ENCODE results near the gene EFNA3.
A peak's percentile ranks its signal among the peaks of the same experiment; 100 is the strongest.

The EFNA3 gene

GRCh38 chr1:155083865-155084721, 5.5 kb downstream of the EFNA3 start:
- no peak for TF ChIP-seq CTCF (IDR thresholded peaks at IDR 0.05; ENCODE audit: borderline replicate concordance, insufficient read depth, low read depth, low read length)
- H3K4me3 ChIP-seq (ENCODE audit: low read depth, low read length): peak overlapping the region; percentile 88

- peak overlapping the region; percentile 88 for H3K4me3 ChIP-seq (ENCODE audit: low read depth, low read length)
- peak; percentile 88 for TF ChIP-seq CTCF (IDR thresholded peaks at IDR 0.05; ENCODE audit: borderline replicate concordance, insufficient read depth, low read depth, low read length)
Measured at GRCh38 chr1:155084722-155085503, 6.3 kb downstream of the EFNA3 start.

GRCh38 chr1:155085504-155086127, 7.0 kb downstream of the EFNA3 start:
- TF ChIP-seq CTCF (IDR thresholded peaks at IDR 0.05; ENCODE audit: borderline replicate concordance, insufficient read depth, low read depth, low read length): no peak
- peak overlapping the region; percentile 88 for H3K4me3 ChIP-seq (ENCODE audit: low read depth, low read length)

- peak; percentile 100 for TF ChIP-seq CTCF (IDR thresholded peaks at IDR 0.05; ENCODE audit: borderline replicate concordance, insufficient read depth, low read depth, low read length)
- no peak overlapping the region for H3K4me3 ChIP-seq (ENCODE audit: low read depth, low read length)
Measured at GRCh38 chr1:155086128-155086741, 7.6 kb downstream of the EFNA3 start.

GRCh38 chr1:155086856-155087535, 8.4 kb downstream of the EFNA3 start:
- TF ChIP-seq CTCF (IDR thresholded peaks at IDR 0.05; ENCODE audit: borderline replicate concordance, insufficient read depth, low read depth, low read length): no peak

More at GRCh38 chr1:155086856-155087535, 8.4 kb downstream of the EFNA3 start:
- H3K4me3 ChIP-seq (ENCODE audit: low read depth, low read length): no peak overlapping the region

Measured in GM12875 (cell line).